Glutamatergic neuron (in vitro differentiated cells): ENCODE data around the gene FRMPD4. TPM values are rescaled to one million over a fixed set of nuclear protein-coding genes. Genes with fewer than 3 reads are reported as not detected.

Experiments used
- DNase-seq: peaks from one replicate; pipeline ENCODE4 v3.0.0; 2022
- H3K27ac Mint-ChIP-seq: one replicate; pipeline ENCODE4 v1.8.0; 2020; ENCODE audit warnings: mild to moderate bottlenecking, mixed read lengths, inconsistent platforms; ENCODE audit not compliant: unreplicated experiment
- H3K27me3 Mint-ChIP-seq: one replicate; pipeline ENCODE4 v1.8.0; 2020; ENCODE audit warnings: mild to moderate bottlenecking, moderate library complexity, mixed read lengths, inconsistent platforms; ENCODE audit not compliant: unreplicated experiment
- H3K36me3 Mint-ChIP-seq: one replicate; pipeline ENCODE4 v1.8.0; 2020; ENCODE audit warnings: mild to moderate bottlenecking, mixed read lengths, inconsistent platforms; ENCODE audit not compliant: unreplicated experiment
- H3K4me1 Mint-ChIP-seq: one replicate; pipeline ENCODE4 v1.8.0; 2020; ENCODE audit warnings: mild to moderate bottlenecking, low read depth, mixed read lengths, inconsistent platforms; ENCODE audit not compliant: unreplicated experiment
- H3K4me3 Mint-ChIP-seq: one replicate; pipeline ENCODE4 v1.8.0; 2020; ENCODE audit warnings: mild to moderate bottlenecking, mixed read lengths, inconsistent platforms; ENCODE audit not compliant: unreplicated experiment
- H3K9me3 Mint-ChIP-seq: one replicate; pipeline ENCODE4 v1.8.0; 2020; ENCODE audit warnings: mild to moderate bottlenecking, moderate library complexity, mixed read lengths, inconsistent platforms; ENCODE audit not compliant: unreplicated experiment
- total RNA-seq: library from RNA; stranded (reverse); fragmentation: NEBNext Ultra II Directional; extraction: Animal tissue kit (Norgen Biotek cat#: 25700); gene quantifications from one replicate; pipeline ENCODE4 v1.2.1, GENCODE V29; 2021; ENCODE audit not compliant: unreplicated experiment
- TF ChIP-seq, protein P1 (sequence below): fragments of 200-600 bp; sonication (generic); IDR thresholded peaks from one replicate; pipeline ENCODE4 v1.5.0; 2021; ENCODE audit not compliant: partially characterized antibody, unreplicated experiment

Gene FRMPD4
- total RNA-seq, 1 donor from 2014 or later = 6.2 TPM

DNA sequence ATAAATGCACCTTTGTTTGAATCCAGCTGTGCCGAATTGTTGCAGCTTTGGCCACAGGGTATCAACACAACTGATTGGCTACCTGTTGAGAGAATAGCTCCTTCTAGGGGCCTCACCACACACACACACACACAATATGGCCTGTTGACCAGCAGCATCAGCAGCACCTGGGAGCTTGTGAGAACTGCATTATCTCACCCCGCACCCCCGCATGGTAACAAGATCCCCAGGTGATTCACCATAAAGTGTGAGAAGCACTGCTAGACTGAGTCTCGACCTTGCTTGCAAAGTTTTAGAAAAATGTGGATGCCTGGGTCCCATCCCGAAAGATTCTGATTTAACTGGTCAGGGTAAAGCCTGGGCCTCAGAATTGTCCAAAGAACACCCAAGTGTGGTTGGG is 476.0 kb downstream of the FRMPD4 start:
- no peak overlapping the region for H3K4me3 Mint-ChIP-seq
- H3K27me3 Mint-ChIP-seq = no peaks in the 10 kb centered on the region
- no peak overlapping the region for H3K27ac Mint-ChIP-seq
- no peak for DNase-seq
- no peaks in the 10 kb centered on the region for H3K36me3 Mint-ChIP-seq
- TF ChIP-seq, protein P1, sequence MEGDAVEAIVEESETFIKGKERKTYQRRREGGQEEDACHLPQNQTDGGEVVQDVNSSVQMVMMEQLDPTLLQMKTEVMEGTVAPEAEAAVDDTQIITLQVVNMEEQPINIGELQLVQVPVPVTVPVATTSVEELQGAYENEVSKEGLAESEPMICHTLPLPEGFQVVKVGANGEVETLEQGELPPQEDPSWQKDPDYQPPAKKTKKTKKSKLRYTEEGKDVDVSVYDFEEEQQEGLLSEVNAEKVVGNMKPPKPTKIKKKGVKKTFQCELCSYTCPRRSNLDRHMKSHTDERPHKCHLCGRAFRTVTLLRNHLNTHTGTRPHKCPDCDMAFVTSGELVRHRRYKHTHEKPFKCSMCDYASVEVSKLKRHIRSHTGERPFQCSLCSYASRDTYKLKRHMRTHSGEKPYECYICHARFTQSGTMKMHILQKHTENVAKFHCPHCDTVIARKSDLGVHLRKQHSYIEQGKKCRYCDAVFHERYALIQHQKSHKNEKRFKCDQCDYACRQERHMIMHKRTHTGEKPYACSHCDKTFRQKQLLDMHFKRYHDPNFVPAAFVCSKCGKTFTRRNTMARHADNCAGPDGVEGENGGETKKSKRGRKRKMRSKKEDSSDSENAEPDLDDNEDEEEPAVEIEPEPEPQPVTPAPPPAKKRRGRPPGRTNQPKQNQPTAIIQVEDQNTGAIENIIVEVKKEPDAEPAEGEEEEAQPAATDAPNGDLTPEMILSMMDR = no peak
- no peaks in the 10 kb centered on the region for H3K4me1 Mint-ChIP-seq
- no peaks in the 10 kb centered on the region for H3K9me3 Mint-ChIP-seq

DNA sequence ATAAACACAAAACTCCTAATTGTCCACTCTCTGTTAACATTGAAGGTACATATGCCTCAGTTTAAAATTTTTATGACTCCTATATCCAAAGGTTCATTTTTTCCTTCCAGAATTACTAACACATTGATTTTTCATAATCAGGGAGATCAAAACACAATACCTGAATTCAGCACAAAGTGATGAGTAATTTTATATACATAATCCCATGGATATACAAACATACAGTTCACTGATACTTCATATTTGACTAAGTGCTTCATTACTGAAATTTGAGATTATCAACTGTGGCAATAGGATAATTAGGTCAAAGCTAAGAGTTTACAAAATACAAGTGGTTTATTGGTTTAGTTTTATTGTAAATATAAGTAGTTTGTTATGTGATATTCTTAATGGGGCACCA is 476.8 kb downstream of the FRMPD4 start:
- no peak for DNase-seq
- Mint-ChIP-seq H3K27me3 (no peaks in the 10 kb centered on the region), H3K4me3 (no peak overlapping the region), H3K27ac (no peak overlapping the region), H3K9me3 (no peaks in the 10 kb centered on the region), H3K36me3 (no peaks in the 10 kb centered on the region), H3K4me1 (no peaks in the 10 kb centered on the region)
- TF ChIP-seq, protein P1 = no peak

DNA sequence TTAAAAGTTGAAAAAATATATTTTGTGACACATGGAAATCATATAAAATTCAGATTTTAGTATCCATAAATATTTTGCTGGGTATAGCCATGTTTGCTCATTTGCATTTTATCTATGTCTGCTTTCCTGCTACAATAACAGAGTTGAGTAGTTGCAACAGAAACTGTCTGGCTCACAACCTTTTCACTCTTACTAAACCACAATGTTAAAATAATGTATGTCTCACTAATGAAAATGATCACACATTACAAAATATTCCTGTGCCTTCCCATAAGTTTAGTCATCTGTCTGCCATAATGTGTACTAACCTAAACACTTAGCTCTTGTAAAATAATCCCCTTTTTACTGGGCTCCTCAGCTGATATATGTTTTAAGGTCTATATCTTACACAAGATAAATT is 479.0 kb downstream of the FRMPD4 start:
- H3K27me3 Mint-ChIP-seq = no peaks in the 10 kb centered on the region
- H3K36me3 Mint-ChIP-seq = no peaks in the 10 kb centered on the region
- H3K4me1 Mint-ChIP-seq = no peaks in the 10 kb centered on the region
- no peak overlapping the region for H3K27ac Mint-ChIP-seq
- H3K4me3 Mint-ChIP-seq = no peak overlapping the region
- TF ChIP-seq, protein P1 = no peak
- H3K9me3 Mint-ChIP-seq = no peaks in the 10 kb centered on the region
- no peak for DNase-seq

DNA sequence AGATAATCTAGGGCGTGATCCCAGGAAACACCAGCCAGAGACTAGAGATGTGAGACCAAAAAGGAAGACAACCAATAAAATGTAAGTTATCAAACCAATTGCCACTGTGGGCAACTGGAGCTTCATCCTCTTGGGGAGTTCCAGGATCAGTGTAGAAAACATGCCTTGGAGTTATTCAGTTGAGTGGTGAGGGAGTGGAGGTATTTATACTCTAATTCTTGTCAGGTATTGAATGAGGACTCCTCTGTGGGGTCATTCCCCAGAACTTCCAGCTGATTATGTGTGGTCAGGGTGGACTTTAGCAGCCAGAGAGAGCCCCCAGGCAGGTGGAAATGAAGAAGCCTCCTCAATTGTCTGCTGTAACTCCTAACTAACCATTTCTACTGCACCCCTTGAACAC is 509.0 kb downstream of the FRMPD4 start:
- Mint-ChIP-seq H3K4me3 (no peak overlapping the region), H3K9me3 (peaks cover under 1% of the 10 kb centered on the region), H3K27me3 (peaks cover 1% of the 10 kb centered on the region), H3K27ac (no peak overlapping the region), H3K4me1 (no peaks in the 10 kb centered on the region), H3K36me3 (no peaks in the 10 kb centered on the region)
- no peak for DNase-seq
- TF ChIP-seq, protein P1 = no peak

DNA sequence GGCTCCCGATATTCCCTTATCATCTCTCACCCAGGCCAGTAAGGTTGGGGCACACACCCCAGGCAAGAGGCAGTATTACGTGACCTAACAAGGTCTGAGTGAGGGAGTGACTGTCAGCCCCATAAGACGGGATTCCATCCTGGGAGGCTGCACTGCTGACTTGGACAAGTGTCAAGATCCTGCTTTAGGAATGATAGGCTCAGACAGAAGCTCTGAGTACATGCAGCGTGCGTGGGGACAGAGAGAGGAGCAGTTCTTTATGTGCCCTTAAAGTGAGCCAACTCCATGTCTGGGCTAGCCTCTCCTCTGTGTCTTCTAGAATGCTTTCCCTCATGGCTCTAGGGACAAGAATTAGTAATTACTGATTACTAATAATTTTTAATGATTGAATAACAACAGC is 510.7 kb downstream of the FRMPD4 start:
- Mint-ChIP-seq H3K27ac (no peak overlapping the region), H3K36me3 (no peaks in the 10 kb centered on the region), H3K9me3 (no peaks in the 10 kb centered on the region), H3K4me3 (no peak overlapping the region), H3K27me3 (peaks cover 1% of the 10 kb centered on the region), H3K4me1 (no peaks in the 10 kb centered on the region)
- TF ChIP-seq, protein P1 = no peak
- DNase-seq = no peak
